ENCODE data around the gene ACER3. TPM values are rescaled to one million over a fixed set of nuclear protein-coding genes. Genes with fewer than 3 reads are reported as not detected.
A peak's percentile ranks its signal among the peaks of the same experiment; 100 is the strongest.

ACER3 gene
- total RNA-seq, 2 donors from 2014 or later: 18.5 to 23.2 TPM

GRCh38 chr11:76911415-76911808 lies 50.7 kb downstream of the ACER3 start:
- H3K9me3 Mint-ChIP-seq: peaks cover 25% of the 10 kb centered on the region
- Histone ChIP-seq H3K27me3 (ENCODE audit: control insufficient read depth, insufficient read depth, low read length, poor library complexity, severe bottlenecking) (no peaks in the 10 kb centered on the region), H3K9ac (ENCODE audit: extremely low read depth, low read length, poor library complexity, severe bottlenecking) (no peak overlapping the region), H3K27ac (ENCODE audit: low read depth, low read length) (no peak overlapping the region), H3K4me1 (ENCODE audit: control insufficient read depth, insufficient read depth, low read length) (no peaks in the 10 kb centered on the region), H3K4me3 (ENCODE audit: low read length) (no peak overlapping the region), H3K36me3 (ENCODE audit: control insufficient read depth, insufficient read depth, low read length) (no peaks in the 10 kb centered on the region), H3K9me3 (ENCODE audit: control insufficient read depth, low read length) (peaks cover 14% of the 10 kb centered on the region)
- H3K27me3 Mint-ChIP-seq (ENCODE audit: insufficient read depth): no peaks in the 10 kb centered on the region
- WGBS, 2 experiments (ENCODE audit: insufficient coverage in 1 of 2, insufficient read length in 1 of 2): 91 to 100% methylated on average over 1 of the region's 1 CpG
- no peak overlapping the region for H3K27ac Mint-ChIP-seq
- no peak for DNase-seq
- TF ChIP-seq CTCF (conservative IDR thresholded peaks at IDR 0.05): no peak
- no peak overlapping the region for H3K4me3 Mint-ChIP-seq
- H3K36me3 Mint-ChIP-seq (ENCODE audit: low read depth): peaks cover 23% of the 10 kb centered on the region
- H3K4me1 Mint-ChIP-seq: peaks cover 4% of the 10 kb centered on the region

- no peak overlapping the region for H3K4me3 Mint-ChIP-seq
- H3K9me3 ChIP-seq (ENCODE audit: control insufficient read depth, low read length): peaks cover 5% of the 10 kb centered on the region
- WGBS, 2 experiments (ENCODE audit: insufficient coverage in 1 of 2, insufficient read length in 1 of 2): 88 to 100% methylated on average over 1 of the region's 1 CpG
Observed at GRCh38 chr11:76916712-76917111, 56.0 kb downstream of the ACER3 start.

GRCh38 chr11:76918941-76919386 lies 58.2 kb downstream of the ACER3 start:
- H3K4me3 Mint-ChIP-seq: no peak overlapping the region
- no peaks in the 10 kb centered on the region for H3K27me3 ChIP-seq (ENCODE audit: control insufficient read depth, insufficient read depth, low read length, poor library complexity, severe bottlenecking)
- H3K4me1 ChIP-seq (ENCODE audit: control insufficient read depth, insufficient read depth, low read length): no peaks in the 10 kb centered on the region
- H3K9ac ChIP-seq (ENCODE audit: extremely low read depth, low read length, poor library complexity, severe bottlenecking): no peak overlapping the region
- H3K27ac Mint-ChIP-seq: no peak overlapping the region
- H3K9me3 ChIP-seq (ENCODE audit: control insufficient read depth, low read length): peaks cover 5% of the 10 kb centered on the region
- no peak for DNase-seq
- no peaks in the 10 kb centered on the region for H3K27me3 Mint-ChIP-seq (ENCODE audit: insufficient read depth)
- H3K9me3 Mint-ChIP-seq: peaks cover 6% of the 10 kb centered on the region
- H3K4me3 ChIP-seq (ENCODE audit: low read length): no peak overlapping the region
- no peaks in the 10 kb centered on the region for H3K36me3 ChIP-seq (ENCODE audit: control insufficient read depth, insufficient read depth, low read length)
- WGBS, 2 experiments (ENCODE audit: insufficient coverage in 1 of 2, insufficient read length in 1 of 2): 8 to 36% methylated on average over 2 to 3 of the region's 3 CpGs
- no peak overlapping the region for H3K27ac ChIP-seq (ENCODE audit: low read depth, low read length)
- H3K4me1 Mint-ChIP-seq: peaks cover 15% of the 10 kb centered on the region
- peaks cover 6% of the 10 kb centered on the region for H3K36me3 Mint-ChIP-seq (ENCODE audit: low read depth)
- peak; percentile 85 for TF ChIP-seq CTCF (conservative IDR thresholded peaks at IDR 0.05)

More at GRCh38 chr11:76916712-76917111, 56.0 kb downstream of the ACER3 start:
- Mint-ChIP-seq H3K9me3 (peaks cover 6% of the 10 kb centered on the region), H3K36me3 (ENCODE audit: low read depth) (peaks cover 6% of the 10 kb centered on the region), H3K4me1 (peaks cover 15% of the 10 kb centered on the region), H3K27ac (no peak overlapping the region), H3K27me3 (ENCODE audit: insufficient read depth) (no peaks in the 10 kb centered on the region)
- Histone ChIP-seq H3K4me1 (ENCODE audit: control insufficient read depth, insufficient read depth, low read length) (no peaks in the 10 kb centered on the region), H3K27me3 (ENCODE audit: control insufficient read depth, insufficient read depth, low read length, poor library complexity, severe bottlenecking) (no peaks in the 10 kb centered on the region), H3K9ac (ENCODE audit: extremely low read depth, low read length, poor library complexity, severe bottlenecking) (no peak overlapping the region), H3K27ac (ENCODE audit: low read depth, low read length) (no peak overlapping the region), H3K4me3 (ENCODE audit: low read length) (no peak overlapping the region), H3K36me3 (ENCODE audit: control insufficient read depth, insufficient read depth, low read length) (no peaks in the 10 kb centered on the region)
- DNase-seq: no peak
- no peak for TF ChIP-seq CTCF (conservative IDR thresholded peaks at IDR 0.05)

Data from endodermal cell (in vitro differentiated cells).